ENCODE data around the gene COQ3. TPM values are rescaled to one million over a fixed set of nuclear protein-coding genes. Genes with fewer than 3 reads are reported as not detected.

COQ3 gene
- total RNA-seq (ENCODE audit: low replicate concordance): 7.3 and 7.5 TPM in 2 replicates
- long read RNA-seq, transcript COQ3-201 (7 exons, 1,335 nt): major isoform, 32 of 38 reads
- long read RNA-seq, partial matches to known transcripts: 1 of 38 reads
- long read RNA-seq, other reads (novel, unspliced or antisense): 5 of 38 reads

- Mint-ChIP-seq H3K27me3 (no peaks in the 10 kb centered on the region), H3K36me3 (no peaks in the 10 kb centered on the region), H3K9me3 (no peaks in the 10 kb centered on the region), H3K4me3 (peak within 1 kb of the TSS; percentile 97), H3K4me1 (ENCODE audit: unreplicated experiment) (peaks cover 6% of the 10 kb centered on the region), H3K27ac (peak within 1 kb of the TSS; percentile 93)
- TF ChIP-seq CTCF (conservative IDR thresholded peaks at IDR 0.05): no peak
- DNase-seq (ENCODE audit: extremely low spot score, unreplicated experiment): peak; percentile 94
These were observed at the start of gene COQ3 for GRCh38 chr6:99393698-99394531. TSS of gene COQ3 (minus strand) at chr6:99394195. CDS start at chr6:99394179, 16 bp downstream.

GRCh38 chr6:99434702-99435530 is 40.9 kb upstream of the COQ3 start:
- peak; percentile 85 for TF ChIP-seq CTCF (conservative IDR thresholded peaks at IDR 0.05)
- Mint-ChIP-seq H3K9me3 (no peaks in the 10 kb centered on the region), H3K27me3 (no peaks in the 10 kb centered on the region), H3K4me1 (ENCODE audit: unreplicated experiment) (no peaks in the 10 kb centered on the region), H3K27ac (no peak overlapping the region), H3K4me3 (no peak overlapping the region), H3K36me3 (peaks cover 4% of the 10 kb centered on the region)
- DNase-seq (ENCODE audit: extremely low spot score, unreplicated experiment): no peak

GRCh38 chr6:99432877-99433276 is 38.9 kb upstream of the COQ3 start:
- Mint-ChIP-seq H3K36me3 (peaks cover 12% of the 10 kb centered on the region), H3K27me3 (no peaks in the 10 kb centered on the region), H3K4me1 (ENCODE audit: unreplicated experiment) (peaks cover 4% of the 10 kb centered on the region), H3K4me3 (no peak overlapping the region), H3K9me3 (no peaks in the 10 kb centered on the region), H3K27ac (no peak overlapping the region)
- DNase-seq (ENCODE audit: extremely low spot score, unreplicated experiment): no peak
- no peak for TF ChIP-seq CTCF (conservative IDR thresholded peaks at IDR 0.05)

- Mint-ChIP-seq H3K4me3 (no peak overlapping the region), H3K27ac (no peak overlapping the region), H3K9me3 (no peaks in the 10 kb centered on the region), H3K36me3 (peaks cover 15% of the 10 kb centered on the region), H3K4me1 (ENCODE audit: unreplicated experiment) (peaks cover 14% of the 10 kb centered on the region), H3K27me3 (no peaks in the 10 kb centered on the region)
- DNase-seq (ENCODE audit: extremely low spot score, unreplicated experiment): no peak
- TF ChIP-seq CTCF (conservative IDR thresholded peaks at IDR 0.05): no peak
These were observed 37.9 kb upstream of the COQ3 start for GRCh38 chr6:99431901-99432300.

DNA sequence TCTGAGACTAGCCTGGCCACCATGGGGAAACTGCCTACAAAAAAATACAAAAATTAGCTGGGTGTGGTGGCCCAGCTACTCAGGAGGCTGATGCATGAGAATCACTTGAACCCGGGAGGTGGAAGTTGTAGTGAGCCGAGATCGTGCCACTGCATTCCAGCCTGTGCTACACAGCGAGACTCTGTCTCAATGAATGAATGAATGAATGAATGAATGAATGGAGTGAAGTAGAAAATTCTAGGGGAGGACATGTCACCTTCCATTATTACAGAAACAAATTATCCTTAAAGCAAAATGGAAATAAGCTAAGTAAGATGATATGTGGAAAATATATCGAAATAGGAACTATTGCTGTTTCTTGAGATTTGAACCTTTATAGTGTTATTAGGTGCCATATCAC is 34.0 kb upstream of the COQ3 start:
- Mint-ChIP-seq H3K4me3 (peak overlapping the region; percentile 95), H3K9me3 (no peaks in the 10 kb centered on the region), H3K27ac (peak overlapping the region; percentile 98), H3K4me1 (ENCODE audit: unreplicated experiment) (peaks cover 24% of the 10 kb centered on the region), H3K27me3 (no peaks in the 10 kb centered on the region), H3K36me3 (peaks cover 20% of the 10 kb centered on the region)
- no peak for DNase-seq (ENCODE audit: extremely low spot score, unreplicated experiment)
- TF ChIP-seq CTCF (conservative IDR thresholded peaks at IDR 0.05): no peak

All from type B pancreatic cell (in vitro differentiated cells).